Panc1 (cell line): ENCODE measurements around the gene KCNT1. TPM values are rescaled to one million over a fixed set of nuclear protein-coding genes. Genes with fewer than 3 reads are reported as not detected.

ENCODE experiments used
- ATAC-seq: fragments of 200-7000 bp; cut with Tn5 transposase; 2 replicates; pipeline ENCODE4 v1.9.1; 2020; ENCODE audit warnings: mild to moderate bottlenecking, moderate library complexity
- BruUV-seq: library from RNA; stranded (reverse); fragments of 400-500 nt; replicated peaks from 2 replicates; lab custom pipeline; 2021; lab: Mats Ljungman, UMichigan
- CTCF ChIA-PET: fragments of 300-600 bp; sonication (Branson Sonifier 250); formaldehyde crosslinking; loops from one replicate; lab custom pipeline; 2022; ENCODE audit warnings: antibody characterized with exemption; lab: Charles Lee
- POLR2A ChIA-PET: fragments of 300-600 bp; sonication (Branson Sonifier 250); formaldehyde crosslinking; loops from one replicate; lab custom pipeline; 2022; ENCODE audit warnings: antibody characterized with exemption; lab: Charles Lee
- DNase-seq: peaks from one replicate; pipeline ENCODE4 v3.0.0-alpha.2; 2010; ENCODE audit warnings: low read depth, low spot score
- H3K27ac ChIP-seq: 2 replicates; pipeline ENCODE4 v1.5.1; 2011; ENCODE audit warnings: mild to moderate bottlenecking, low read length, inconsistent platforms
- H3K27me3 ChIP-seq: fragments of 200-500 bp; sonication (Bioruptor generic); 2 replicates; pipeline ENCODE4 v1.6.0; 2014; ENCODE audit warnings: low read length, inconsistent platforms; ENCODE audit not compliant: control insufficient read depth, insufficient read depth
- H3K36me3 ChIP-seq: fragments of 200-500 bp; sonication (Bioruptor generic); 2 replicates; pipeline ENCODE4 v1.5.1; 2014; ENCODE audit warnings: inconsistent platforms, mild to moderate bottlenecking, low read length, moderate library complexity; ENCODE audit not compliant: control insufficient read depth, insufficient read depth
- H3K4me1 ChIP-seq: 2 replicates; pipeline ENCODE4 v1.5.1; 2011; ENCODE audit warnings: inconsistent platforms, mild to moderate bottlenecking, low read length, moderate library complexity; ENCODE audit not compliant: control insufficient read depth, insufficient read depth
- H3K4me3 ChIP-seq, 2 experiments: 2 replicates each; pipeline ENCODE4 v1.5.1; 2011 to 2012; ENCODE audit warnings: low read depth in 2 of 2, low read length in 2 of 2, mild to moderate bottlenecking in 2 of 2, inconsistent platforms in 1 of 2, moderate library complexity in 1 of 2
- H3K9me3 ChIP-seq: fragments of 200-500 bp; sonication (Bioruptor generic); 2 replicates; pipeline ENCODE4 v1.5.1; 2014; ENCODE audit warnings: low read depth, mild to moderate bottlenecking, inconsistent platforms, low read length, moderate library complexity; ENCODE audit not compliant: control insufficient read depth, insufficient read depth
- POLR2AphosphoS5 ChIP-seq: IDR thresholded peaks from 2 replicates; pipeline ENCODE4 v1.6.1; 2012; ENCODE audit warnings: mild to moderate bottlenecking, low read depth, low read length, moderate library complexity
- SIN3A ChIP-seq: IDR thresholded peaks from 2 replicates; pipeline ENCODE4 v1.6.1; 2012; ENCODE audit warnings: low read depth, mild to moderate bottlenecking, low read length, moderate library complexity, borderline replicate concordance; ENCODE audit not compliant: insufficient read depth
- TCF7L2 ChIP-seq: IDR thresholded peaks from 2 replicates; pipeline ENCODE4 v1.6.1; 2011; ENCODE audit warnings: mild to moderate bottlenecking, low read depth, low read length, inconsistent platforms
- in situ Hi-C: cut with HindIII; loops from 2 replicates; pipeline ENCODE4 v1.10.0; 2016; ENCODE audit warnings: low sequenced_read_pairs, low pct_unique_long_range_greater_than_20kb
- intact Hi-C: fragments of 100-400 bp; cut with micrococcal nuclease; formaldehyde crosslinking; loops from one replicate; pipeline ENCODE4 v1.10.0; 2022; ENCODE audit not compliant: unreplicated experiment
- total RNA-seq: library from RNA; stranded (reverse); gene quantifications from one replicate; pipeline ENCODE4 v1.2.1, GENCODE V29; 2021; ENCODE audit not compliant: unreplicated experiment
- TF ChIP-seq, protein P1 (sequence below), 2 experiments: IDR thresholded peaks; 2 replicates each; pipeline ENCODE4 v1.6.1; 2011 to 2012; ENCODE audit warnings: low read depth in 2 of 2, control low read depth in 1 of 2, low read length in 1 of 2, mild to moderate bottlenecking in 1 of 2, moderate library complexity in 1 of 2; ENCODE audit not compliant: insufficient read depth in 1 of 2
- TF ChIP-seq, protein P2 (sequence below): fragments of 450-650 bp; IDR thresholded peaks from 2 replicates; pipeline ENCODE4 v1.5.1; 2017; ENCODE audit warnings: mild to moderate bottlenecking

The KCNT1 gene
- total RNA-seq, 1 experiment from 2014 or later, result not detected

DNA sequence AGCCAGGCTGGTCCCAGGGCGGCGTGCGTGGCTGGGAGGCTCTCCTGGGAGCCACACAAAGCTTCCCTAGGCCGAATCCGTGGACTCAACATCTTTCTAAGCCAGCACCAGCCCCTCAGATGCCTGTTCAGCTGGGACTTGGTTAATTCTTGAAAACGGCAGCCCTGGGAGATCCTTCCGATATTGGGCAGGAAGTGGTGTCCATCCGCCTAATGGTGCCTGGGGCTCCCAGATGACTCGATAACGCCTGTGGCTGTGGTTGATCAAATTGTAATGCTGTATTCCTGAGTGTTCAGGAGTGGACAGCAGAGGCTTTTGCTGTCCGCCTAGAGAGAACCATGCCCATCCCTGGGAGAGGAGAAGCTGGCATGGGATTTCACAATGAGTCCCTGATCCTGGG lies 14.1 kb downstream of the KCNT1 start:
- ATAC-seq (no peak), DNase-seq (no peak)
- Histone ChIP-seq H3K4me3 (no peak overlapping the region), H3K36me3 (no peaks in the 10 kb centered on the region), H3K4me1 (no peaks in the 10 kb centered on the region), H3K27me3 (no peaks in the 10 kb centered on the region), H3K27ac (no peak overlapping the region), H3K9me3 (no peaks in the 10 kb centered on the region)
- ChIA-PET CTCF (no interaction called here), POLR2A (no interaction called here)
- BruUV-seq, result no TSS peak
- intact Hi-C loops (no loop called here), in situ Hi-C loops (no loop called here)
- TF ChIP-seq TCF7L2, result no peak
- TF ChIP-seq, protein P1, sequence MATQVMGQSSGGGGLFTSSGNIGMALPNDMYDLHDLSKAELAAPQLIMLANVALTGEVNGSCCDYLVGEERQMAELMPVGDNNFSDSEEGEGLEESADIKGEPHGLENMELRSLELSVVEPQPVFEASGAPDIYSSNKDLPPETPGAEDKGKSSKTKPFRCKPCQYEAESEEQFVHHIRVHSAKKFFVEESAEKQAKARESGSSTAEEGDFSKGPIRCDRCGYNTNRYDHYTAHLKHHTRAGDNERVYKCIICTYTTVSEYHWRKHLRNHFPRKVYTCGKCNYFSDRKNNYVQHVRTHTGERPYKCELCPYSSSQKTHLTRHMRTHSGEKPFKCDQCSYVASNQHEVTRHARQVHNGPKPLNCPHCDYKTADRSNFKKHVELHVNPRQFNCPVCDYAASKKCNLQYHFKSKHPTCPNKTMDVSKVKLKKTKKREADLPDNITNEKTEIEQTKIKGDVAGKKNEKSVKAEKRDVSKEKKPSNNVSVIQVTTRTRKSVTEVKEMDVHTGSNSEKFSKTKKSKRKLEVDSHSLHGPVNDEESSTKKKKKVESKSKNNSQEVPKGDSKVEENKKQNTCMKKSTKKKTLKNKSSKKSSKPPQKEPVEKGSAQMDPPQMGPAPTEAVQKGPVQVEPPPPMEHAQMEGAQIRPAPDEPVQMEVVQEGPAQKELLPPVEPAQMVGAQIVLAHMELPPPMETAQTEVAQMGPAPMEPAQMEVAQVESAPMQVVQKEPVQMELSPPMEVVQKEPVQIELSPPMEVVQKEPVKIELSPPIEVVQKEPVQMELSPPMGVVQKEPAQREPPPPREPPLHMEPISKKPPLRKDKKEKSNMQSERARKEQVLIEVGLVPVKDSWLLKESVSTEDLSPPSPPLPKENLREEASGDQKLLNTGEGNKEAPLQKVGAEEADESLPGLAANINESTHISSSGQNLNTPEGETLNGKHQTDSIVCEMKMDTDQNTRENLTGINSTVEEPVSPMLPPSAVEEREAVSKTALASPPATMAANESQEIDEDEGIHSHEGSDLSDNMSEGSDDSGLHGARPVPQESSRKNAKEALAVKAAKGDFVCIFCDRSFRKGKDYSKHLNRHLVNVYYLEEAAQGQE (IDR thresholded peaks at IDR 0.05; ENCODE audit: insufficient read depth in 1 of 2, low read depth in 2 of 2, low read length in 1 of 2), result 0 out of 4 replicates have a peak, but pooled peaks of 1 of the 2 experiments have one; percentile 10

DNA sequence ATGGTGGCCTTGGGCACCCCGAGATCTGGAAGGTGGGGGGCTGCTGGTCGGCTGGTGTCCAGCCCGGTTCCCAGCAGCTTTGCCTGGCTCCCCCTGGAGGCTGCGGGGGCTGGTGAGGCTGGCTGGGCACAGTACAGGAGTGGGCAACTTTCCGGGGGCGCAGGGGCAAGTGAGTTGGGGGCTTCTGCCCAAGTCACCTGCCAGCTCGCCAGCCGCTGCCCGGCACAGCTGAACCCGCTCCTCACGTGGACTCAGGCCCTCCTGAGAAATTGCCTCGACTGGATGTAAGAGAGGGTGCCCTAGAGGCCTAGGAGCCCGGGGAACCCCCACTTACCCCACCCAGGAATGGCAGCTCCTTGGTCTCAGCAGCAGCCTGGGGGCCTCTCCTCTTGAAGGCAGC lies 15.4 kb downstream of the KCNT1 start:
- in situ Hi-C loops, result no loop called here
- POLR2A ChIA-PET, result no interaction called here
- DNase-seq (no peak), ATAC-seq (no peak)
- Histone ChIP-seq H3K4me1 (no peaks in the 10 kb centered on the region), H3K27me3 (no peaks in the 10 kb centered on the region), H3K27ac (no peak overlapping the region), H3K36me3 (no peaks in the 10 kb centered on the region), H3K4me3 (no peak overlapping the region), H3K9me3 (no peaks in the 10 kb centered on the region)
- intact Hi-C loops, result no loop called here
- CTCF ChIA-PET, result no interaction called here
- TF ChIP-seq, protein P1 (IDR thresholded peaks at IDR 0.05; ENCODE audit: insufficient read depth in 1 of 2, low read depth in 2 of 2, low read length in 1 of 2), result no peak
- TF ChIP-seq SIN3A (no peak), TCF7L2 (no peak), POLR2AphosphoS5 (no peak)
- TF ChIP-seq, protein P2, sequence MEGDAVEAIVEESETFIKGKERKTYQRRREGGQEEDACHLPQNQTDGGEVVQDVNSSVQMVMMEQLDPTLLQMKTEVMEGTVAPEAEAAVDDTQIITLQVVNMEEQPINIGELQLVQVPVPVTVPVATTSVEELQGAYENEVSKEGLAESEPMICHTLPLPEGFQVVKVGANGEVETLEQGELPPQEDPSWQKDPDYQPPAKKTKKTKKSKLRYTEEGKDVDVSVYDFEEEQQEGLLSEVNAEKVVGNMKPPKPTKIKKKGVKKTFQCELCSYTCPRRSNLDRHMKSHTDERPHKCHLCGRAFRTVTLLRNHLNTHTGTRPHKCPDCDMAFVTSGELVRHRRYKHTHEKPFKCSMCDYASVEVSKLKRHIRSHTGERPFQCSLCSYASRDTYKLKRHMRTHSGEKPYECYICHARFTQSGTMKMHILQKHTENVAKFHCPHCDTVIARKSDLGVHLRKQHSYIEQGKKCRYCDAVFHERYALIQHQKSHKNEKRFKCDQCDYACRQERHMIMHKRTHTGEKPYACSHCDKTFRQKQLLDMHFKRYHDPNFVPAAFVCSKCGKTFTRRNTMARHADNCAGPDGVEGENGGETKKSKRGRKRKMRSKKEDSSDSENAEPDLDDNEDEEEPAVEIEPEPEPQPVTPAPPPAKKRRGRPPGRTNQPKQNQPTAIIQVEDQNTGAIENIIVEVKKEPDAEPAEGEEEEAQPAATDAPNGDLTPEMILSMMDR, result no peak
- no TSS peak for BruUV-seq
